ENCODE data around the gene SMTNL2.

SMTNL2 gene

GRCh38 chr17:4573669-4574068, 10.7 kb upstream of the SMTNL2 start:
- Histone ChIP-seq H3K4me3 (ENCODE audit: low read length) (no peak overlapping the region), H3K4me1 (ENCODE audit: control insufficient read depth, low read length) (0 out of 2 replicates have a peak, but pooled peaks cover 4% of the 10 kb centered on the region), H3K27ac (ENCODE audit: low read depth, low read length) (no peak overlapping the region), H3K9me2 (replicated peaks; ENCODE audit: control insufficient read depth, low read length) (no peaks in the 10 kb centered on the region), H3K36me3 (ENCODE audit: control insufficient read depth, low read length) (no peaks in the 10 kb centered on the region), H4K20me1 (ENCODE audit: control insufficient read depth, insufficient read depth, low read depth, low read length) (no peaks in the 10 kb centered on the region), H3K79me2 (ENCODE audit: control insufficient read depth, low read length) (no peaks in the 10 kb centered on the region), H3F3A (ENCODE audit: control insufficient read depth, insufficient read depth) (no peaks in the 10 kb centered on the region), H3K9me3 (ENCODE audit: control insufficient read depth, insufficient read depth, low read length) (no peaks in the 10 kb centered on the region), H3K27me3 (ENCODE audit: control insufficient read depth, low read length) (peaks cover 18% of the 10 kb centered on the region), H3K4me2 (ENCODE audit: low read length) (no peak overlapping the region)
- TF ChIP-seq EZH2phosphoT487 (IDR thresholded peaks at IDR 0.05; ENCODE audit: borderline replicate concordance, low read length): no peak
- no peak for TF ChIP-seq CTCF (IDR thresholded peaks at IDR 0.05; ENCODE audit: low read depth, low read length, poor library complexity, severe bottlenecking)

GRCh38 chr17:4574448-4575045, 9.8 kb upstream of the SMTNL2 start:
- Histone ChIP-seq H3K4me2 (ENCODE audit: low read length) (no peak overlapping the region), H3K4me3 (ENCODE audit: low read length) (no peak overlapping the region), H3K4me1 (ENCODE audit: control insufficient read depth, low read length) (0 out of 2 replicates have a peak, but pooled peaks cover 4% of the 10 kb centered on the region), H3K36me3 (ENCODE audit: control insufficient read depth, low read length) (no peaks in the 10 kb centered on the region), H3K9me2 (replicated peaks; ENCODE audit: control insufficient read depth, low read length) (no peaks in the 10 kb centered on the region), H3K9me3 (ENCODE audit: control insufficient read depth, insufficient read depth, low read length) (no peaks in the 10 kb centered on the region), H3K79me2 (ENCODE audit: control insufficient read depth, low read length) (no peaks in the 10 kb centered on the region), H3K27me3 (ENCODE audit: control insufficient read depth, low read length) (peaks cover 18% of the 10 kb centered on the region), H4K20me1 (ENCODE audit: control insufficient read depth, insufficient read depth, low read depth, low read length) (no peaks in the 10 kb centered on the region), H3K27ac (ENCODE audit: low read depth, low read length) (no peak overlapping the region), H3F3A (ENCODE audit: control insufficient read depth, insufficient read depth) (no peaks in the 10 kb centered on the region)
- TF ChIP-seq CTCF (IDR thresholded peaks at IDR 0.05; ENCODE audit: low read depth, low read length, poor library complexity, severe bottlenecking): no peak
- TF ChIP-seq EZH2phosphoT487 (IDR thresholded peaks at IDR 0.05; ENCODE audit: borderline replicate concordance, low read length): no peak

DNA sequence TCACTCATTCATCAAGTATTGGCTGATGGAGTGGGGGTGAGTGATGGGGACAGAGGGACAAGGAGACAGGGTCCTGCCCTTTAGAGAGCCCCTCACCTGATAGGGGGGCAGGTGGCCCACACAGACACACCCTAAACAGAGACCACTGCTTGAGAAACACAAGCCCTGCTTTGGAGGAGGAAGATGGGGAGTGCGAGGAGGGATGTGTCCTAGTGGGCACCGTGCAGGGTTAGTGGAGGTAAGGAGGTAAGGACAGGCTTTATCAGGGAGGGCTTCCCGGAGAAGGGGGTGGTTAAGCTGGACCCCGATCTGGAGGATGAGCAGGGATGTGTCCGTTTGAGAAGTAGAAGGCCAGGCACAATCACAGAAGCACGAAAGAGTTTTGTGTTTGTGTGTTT, 8.2 kb upstream of the SMTNL2 start:
- no peaks in the 10 kb centered on the region for H3K9me2 ChIP-seq (replicated peaks; ENCODE audit: control insufficient read depth, low read length)
- no peaks in the 10 kb centered on the region for H3K36me3 ChIP-seq (ENCODE audit: control insufficient read depth, low read length)
- H3K27ac ChIP-seq (ENCODE audit: low read depth, low read length): no peak overlapping the region
- TF ChIP-seq CTCF (IDR thresholded peaks at IDR 0.05; ENCODE audit: low read depth, low read length, poor library complexity, severe bottlenecking): no peak
- TF ChIP-seq EZH2phosphoT487 (IDR thresholded peaks at IDR 0.05; ENCODE audit: borderline replicate concordance, low read length): no peak
- H3K79me2 ChIP-seq (ENCODE audit: control insufficient read depth, low read length): no peaks in the 10 kb centered on the region
- no peak overlapping the region for H3K4me2 ChIP-seq (ENCODE audit: low read length)
- no peaks in the 10 kb centered on the region for H3F3A ChIP-seq (ENCODE audit: control insufficient read depth, insufficient read depth)
- H3K4me3 ChIP-seq (ENCODE audit: low read length): no peak overlapping the region
- no peaks in the 10 kb centered on the region for H4K20me1 ChIP-seq (ENCODE audit: control insufficient read depth, insufficient read depth, low read depth, low read length)
- no peaks in the 10 kb centered on the region for H3K9me3 ChIP-seq (ENCODE audit: control insufficient read depth, insufficient read depth, low read length)
- H3K27me3 ChIP-seq (ENCODE audit: control insufficient read depth, low read length): peaks cover 8% of the 10 kb centered on the region; the same call in 1 of the 2 replicates
- H3K4me1 ChIP-seq (ENCODE audit: control insufficient read depth, low read length): no peaks in the 10 kb centered on the region

All from DOHH2 (cell line).